Esophagus muscularis mucosa (tissue), 4 donors: ENCODE data around the gene DNAAF5.

Experiments used
- CTCF ChIP-seq, 3 experiments: fragments of 200-600 bp in 2 of 3; fragments of 450-650 bp in 1 of 3; sonication (generic) in 2 of 3; IDR thresholded peaks; one replicate each; pipeline ENCODE4 v1.5.1; 2017 to 2019; ENCODE audit warnings: antibody characterized with exemption in 3 of 3, mild to moderate bottlenecking in 2 of 3, moderate library complexity in 1 of 3
- EP300 ChIP-seq: sonication (generic); formaldehyde crosslinking; IDR thresholded peaks from one replicate; pipeline ENCODE4 v1.6.1; 2017; ENCODE audit warnings: antibody characterized with exemption
- POLR2A ChIP-seq: fragments of 450-650 bp; IDR thresholded peaks from one replicate; pipeline ENCODE4 v1.6.1; 2017; ENCODE audit warnings: antibody characterized with exemption, moderate library complexity, mild to moderate bottlenecking, low read depth
- POLR2AphosphoS5 ChIP-seq, 2 donors: sonication (generic); formaldehyde crosslinking; IDR thresholded peaks; one replicate each; pipeline ENCODE4 v1.6.1; 2017; ENCODE audit warnings: antibody characterized with exemption in 2 of 2

GRCh38 chr7:745431-746154 lies 19.1 kb downstream of the DNAAF5 start:
- TF ChIP-seq CTCF (IDR thresholded peaks at IDR 0.05) (no peak), EP300 (no peak), POLR2AphosphoS5 (IDR thresholded peaks at IDR 0.05) (no peak), POLR2A (no peak)
